ENCODE results near the gene PYGM. TPM values are rescaled to one million over a fixed set of nuclear protein-coding genes. Genes with fewer than 3 reads are reported as not detected.

The PYGM gene
- total and polyA plus RNA-seq, 2 of the 8 experiments (the other 6 are each of a cell fraction or from before 2014, with no cell fraction given): 9.6 to 10.0 TPM

DNA sequence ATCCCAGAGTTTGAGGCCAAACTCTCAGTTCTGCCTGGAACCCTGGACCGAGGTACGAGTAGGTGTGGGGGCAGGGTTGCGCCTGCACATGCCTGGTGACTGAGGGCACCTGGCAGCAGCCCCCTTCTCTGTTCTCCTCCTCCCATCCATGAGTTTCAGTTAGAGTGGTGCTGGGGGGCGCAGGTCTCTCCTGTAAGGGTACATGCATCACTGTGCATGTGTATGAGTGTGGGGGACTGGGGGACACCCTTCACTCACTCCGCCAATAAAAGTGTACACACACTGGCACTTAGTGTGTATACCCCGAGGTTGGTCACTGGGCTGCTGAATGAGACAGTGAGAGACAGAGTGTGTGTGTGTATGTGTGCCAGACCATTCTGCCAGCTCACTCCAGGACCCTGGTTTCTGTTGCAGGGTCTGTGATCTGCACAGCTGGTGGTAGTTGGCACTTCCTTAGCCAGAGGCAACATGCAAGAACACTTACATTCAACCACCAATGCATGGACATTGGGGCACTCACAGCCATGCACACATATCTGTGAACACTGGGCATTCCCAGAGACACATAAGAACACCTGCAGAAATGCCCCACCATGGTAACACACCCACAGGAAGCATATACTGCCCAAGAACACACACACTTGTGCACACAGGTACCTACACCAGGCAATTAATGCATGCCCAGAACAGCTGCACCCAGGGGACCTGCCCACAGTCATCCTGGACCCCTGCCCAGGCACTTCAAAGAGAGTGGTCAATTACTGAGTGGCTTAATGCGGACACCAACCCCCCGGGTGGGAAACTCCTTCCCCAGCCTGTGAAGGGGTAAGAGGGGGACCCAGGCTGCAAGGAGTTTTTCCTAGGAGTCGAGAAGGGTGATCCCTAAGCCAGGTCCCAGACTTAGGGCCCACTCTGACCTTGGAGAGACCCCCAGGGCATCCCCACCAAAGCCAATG is 35.6 kb downstream of the PYGM start:
- Histone ChIP-seq H2BK20ac (ENCODE audit: low read length) (peak overlapping the region; percentile 43), H2AFZ (ENCODE audit: low read length) (no peak overlapping the region), H3K18ac (ENCODE audit: extremely low read depth, low read length) (0 out of 2 replicates have a peak overlapping the region, but pooled peaks have one; percentile 60), H4K91ac (replicated peaks; ENCODE audit: insufficient read length, low read length) (peak overlapping the region; percentile 79), H3K79me2 (ENCODE audit: control insufficient read depth in 1 of 2, insufficient read depth in 2 of 2, low read length in 2 of 2) (no peaks in the 10 kb centered on the region), H3K9ac (replicated peaks in 1 of 4; ENCODE audit: extremely low read depth in 1 of 4, low read depth in 3 of 4, low read length in 3 of 4) (no peak overlapping the region), H3K27ac (ENCODE audit: low read depth, low read length) (no peak overlapping the region), H2BK5ac (ENCODE audit: low read depth, low read length) (peak overlapping the region; percentile 83; the same call in 1 of the 2 replicates), H3K4me3 (ENCODE audit: extremely low read depth in 1 of 4, insufficient read depth in 2 of 4, low read depth in 3 of 4, low read length in 4 of 4) (peak overlapping the region in 1 of 4 experiments; percentile 83; a peak in 4 of 8 replicates), H4K20me1 (replicated peaks in 1 of 2; ENCODE audit: control insufficient read depth in 1 of 2, insufficient read depth in 2 of 2, low read length in 2 of 2) (no peaks in the 10 kb centered on the region), H2AK5ac (ENCODE audit: low read depth, low read length) (peak overlapping the region; percentile 88; the same call in 1 of the 2 replicates), H2BK15ac (ENCODE audit: low read length) (peak overlapping the region; percentile 21), H3K4me2 (ENCODE audit: insufficient read depth in 1 of 2, low read depth in 2 of 2, low read length in 2 of 2) (peak overlapping the region; percentile 1 to 80; a peak in 2 of 4 replicates), H3K56ac (replicated peaks; ENCODE audit: insufficient read length, low read depth, low read length) (no peak overlapping the region), H3K79me1 (ENCODE audit: low read depth, low read length) (peaks cover 4% of the 10 kb centered on the region; the same call in 1 of the 2 replicates), H4K8ac (ENCODE audit: extremely low read depth, insufficient read depth, low read length) (peak overlapping the region; percentile 45; the same call in 1 of the 2 replicates), H2BK12ac (ENCODE audit: low read depth, low read length) (peak overlapping the region; percentile 99; the same call in 1 of the 2 replicates), H3K4ac (replicated peaks; ENCODE audit: insufficient read length, low read depth, low read length) (no peak overlapping the region), H3K23ac (ENCODE audit: insufficient read length) (no peak overlapping the region), H3K14ac (ENCODE audit: insufficient read length) (no peak overlapping the region), H3K36me3 (ENCODE audit: control insufficient read depth in 2 of 4, insufficient read depth in 4 of 4, low read length in 3 of 4) (no peaks in the 10 kb centered on the region), H2BK120ac (replicated peaks; ENCODE audit: low read depth, low read length) (peak overlapping the region; percentile 48), H3K27me3 (replicated peaks in 1 of 4; ENCODE audit: control insufficient read depth in 3 of 4, extremely low read depth in 1 of 4, insufficient read depth in 3 of 4, low read length in 3 of 4) (peaks cover 7 to 20% (median 16%) of the 10 kb centered on the region in 4 experiments), H3K4me1 (replicated peaks in 1 of 4; ENCODE audit: control insufficient read depth in 3 of 4, insufficient read depth in 4 of 4, low read length in 3 of 4) (peaks cover 10 to 33% (median 25%) of the 10 kb centered on the region in 4 experiments), H4K5ac (ENCODE audit: insufficient read length, low read depth, low read length) (no peak overlapping the region), H3K23me2 (ENCODE audit: low read depth, low read length) (peaks cover 8% of the 10 kb centered on the region; the same call in 1 of the 2 replicates), H3K9me3 (ENCODE audit: insufficient read depth in 2 of 2, low read depth in 1 of 2, low read length in 1 of 2) (no peaks in the 10 kb centered on the region)
- WGBS, 2 experiments (ENCODE audit: extremely low coverage in 1 of 2, insufficient coverage in 1 of 2, insufficient read length in 1 of 2, insufficient replicate concordance in 2 of 2, low coverage in 1 of 2, low lambda C conversion rate in 2 of 2, missing lambda C conversion rate in 1 of 2): 64% methylated on average over 8 of the region's 9 CpGs; no CpG with 5 or more reads in 1 of the 2 experiments
- POLR2A ChIA-PET (ENCODE audit: partially characterized antibody): interaction anchor here (1.1 to 3.6 kb wide), 3 partner anchors 8 to 73 kb away, joined by 5 to 22 read pairs (median 5); no protein-coding TSS in a partner anchor
- FAIRE-seq: no peak
- CTCF ChIA-PET (ENCODE audit: partially characterized antibody): interaction anchor here (0.8 to 0.9 kb wide), 2 partner anchors 73 to 235 kb away, joined by 3 read pairs; no protein-coding TSS in a partner anchor
- DNase-seq (ENCODE audit: low read depth in 1 of 2, low spot score in 2 of 2): no peak
- TF ChIP-seq, protein P1, sequence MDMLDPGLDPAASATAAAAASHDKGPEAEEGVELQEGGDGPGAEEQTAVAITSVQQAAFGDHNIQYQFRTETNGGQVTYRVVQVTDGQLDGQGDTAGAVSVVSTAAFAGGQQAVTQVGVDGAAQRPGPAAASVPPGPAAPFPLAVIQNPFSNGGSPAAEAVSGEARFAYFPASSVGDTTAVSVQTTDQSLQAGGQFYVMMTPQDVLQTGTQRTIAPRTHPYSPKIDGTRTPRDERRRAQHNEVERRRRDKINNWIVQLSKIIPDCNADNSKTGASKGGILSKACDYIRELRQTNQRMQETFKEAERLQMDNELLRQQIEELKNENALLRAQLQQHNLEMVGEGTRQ (IDR thresholded peaks at IDR 0.05; ENCODE audit: low read length): no peak
- TF ChIP-seq HDAC6 (IDR thresholded peaks at IDR 0.05; ENCODE audit: low read depth, low read length) (no peak), JUN (IDR thresholded peaks at IDR 0.05; ENCODE audit: low read depth, low read length) (no peak), TAF7 (optimal IDR thresholded peaks at IDR 0.05; ENCODE audit: borderline replicate concordance, low read depth, low read length) (no peak), POLR2AphosphoS5 (IDR thresholded peaks at IDR 0.05; ENCODE audit: low read depth, low read length) (no peak), RAD21 (IDR thresholded peaks at IDR 0.05 in 1 of 2, conservative IDR thresholded peaks at IDR 0.05 in 1 of 2; ENCODE audit: low read depth in 2 of 2, low read length in 2 of 2) (no peak), POU5F1 (IDR thresholded peaks at IDR 0.05; ENCODE audit: low read depth, low read length) (no peak)
